Mesothelial cell of epicardium (in vitro differentiated cells): ENCODE data around the gene DNAJB11. TPM values are rescaled to one million over a fixed set of nuclear protein-coding genes. Genes with fewer than 3 reads are reported as not detected.

ENCODE experiments used
- DNase-seq, 2 experiments: peaks; one replicate each; pipeline ENCODE4 v3.0.0; 2021; ENCODE audit warnings: low spot score in 2 of 2; ENCODE audit not compliant: unreplicated experiment in 2 of 2
- H3K27ac Mint-ChIP-seq: 2 replicates; pipeline ENCODE4 v1.8.0; 2021; ENCODE audit warnings: mixed read lengths
- H3K27me3 Mint-ChIP-seq: 2 replicates; pipeline ENCODE4 v1.8.0; 2021; ENCODE audit warnings: low read depth, mixed read lengths
- H3K36me3 Mint-ChIP-seq: 2 replicates; pipeline ENCODE4 v1.8.0; 2021; ENCODE audit warnings: mixed read lengths
- H3K4me1 Mint-ChIP-seq: 2 replicates; pipeline ENCODE4 v1.8.0; 2021; ENCODE audit warnings: mixed read lengths
- H3K4me3 Mint-ChIP-seq: 2 replicates; pipeline ENCODE4 v1.8.0; 2021; ENCODE audit warnings: mild to moderate bottlenecking, moderate library complexity, mixed read lengths
- H3K9me3 Mint-ChIP-seq: 2 replicates; pipeline ENCODE4 v1.8.0; 2021; ENCODE audit warnings: mixed read lengths
- CTCF ChIP-seq: fragments of 200-600 bp; sonication (generic); IDR thresholded peaks from one replicate; pipeline ENCODE4 v1.5.0; 2021; ENCODE audit warnings: antibody characterized with exemption; ENCODE audit not compliant: unreplicated experiment
- total RNA-seq: library from RNA; stranded (reverse); gene quantifications from 3 replicates; pipeline ENCODE4 v1.2.1, GENCODE V29; 2021

The DNAJB11 gene
- total RNA-seq, 1 donor from 2014 or later = 55.2 TPM

- H3K9me3 Mint-ChIP-seq = no peaks in the 10 kb centered on the region
- H3K27ac Mint-ChIP-seq = no peak overlapping the region
- no peak for TF ChIP-seq CTCF
- peaks cover 16% of the 10 kb centered on the region for H3K4me1 Mint-ChIP-seq
- H3K4me3 Mint-ChIP-seq = no peak overlapping the region
- H3K27me3 Mint-ChIP-seq = peaks cover under 1% of the 10 kb centered on the region
- no peaks in the 10 kb centered on the region for H3K36me3 Mint-ChIP-seq
- no peak for DNase-seq
These were observed 36.3 kb upstream of the DNAJB11 start for GRCh38 chr3:186534113-186534669.

- Mint-ChIP-seq H3K27ac (no peak overlapping the region), H3K36me3 (no peaks in the 10 kb centered on the region)
These were observed 33.4 kb upstream of the DNAJB11 start for GRCh38 chr3:186536883-186537844.

GRCh38 chr3:186538779-186539178, 31.7 kb upstream of the DNAJB11 start:
- TF ChIP-seq CTCF = no peak
- Mint-ChIP-seq H3K9me3 (no peaks in the 10 kb centered on the region), H3K27me3 (no peaks in the 10 kb centered on the region), H3K36me3 (no peaks in the 10 kb centered on the region), H3K4me1 (peaks cover 17% of the 10 kb centered on the region), H3K27ac (no peak overlapping the region), H3K4me3 (no peak overlapping the region)
- no peak for DNase-seq

More at GRCh38 chr3:186536883-186537844, 33.4 kb upstream of the DNAJB11 start:
- Mint-ChIP-seq H3K27me3 (no peaks in the 10 kb centered on the region), H3K4me3 (no peak overlapping the region), H3K4me1 (peaks cover 17% of the 10 kb centered on the region), H3K9me3 (no peaks in the 10 kb centered on the region)
- no peak for DNase-seq
- no peak for TF ChIP-seq CTCF

GRCh38 chr3:186540221-186540834, 30.2 kb upstream of the DNAJB11 start:
- peak; percentile 82 for TF ChIP-seq CTCF
- peak overlapping the region; percentile 13 for H3K4me3 Mint-ChIP-seq
- no peaks in the 10 kb centered on the region for H3K9me3 Mint-ChIP-seq

GRCh38 chr3:186540835-186541226, 29.7 kb upstream of the DNAJB11 start:
- peaks cover 17% of the 10 kb centered on the region for H3K4me1 Mint-ChIP-seq
- H3K27ac Mint-ChIP-seq = no peak overlapping the region
- no peaks in the 10 kb centered on the region for H3K36me3 Mint-ChIP-seq
- H3K9me3 Mint-ChIP-seq = no peaks in the 10 kb centered on the region
- no peaks in the 10 kb centered on the region for H3K27me3 Mint-ChIP-seq
- H3K4me3 Mint-ChIP-seq = no peak overlapping the region
- DNase-seq = no peak
- peak; percentile 12 for TF ChIP-seq CTCF

More at GRCh38 chr3:186540221-186540834, 30.2 kb upstream of the DNAJB11 start:
- peak; percentile 43 to 74 for DNase-seq
- H3K4me1 Mint-ChIP-seq = peaks cover 17% of the 10 kb centered on the region
- no peaks in the 10 kb centered on the region for H3K27me3 Mint-ChIP-seq
- H3K27ac Mint-ChIP-seq = no peak overlapping the region
- no peaks in the 10 kb centered on the region for H3K36me3 Mint-ChIP-seq
